HG02938 (cell line): ENCODE results near the gene MEIOSIN.
A peak's percentile ranks its signal among the peaks of the same experiment; 100 is the strongest.

Source experiments
- ATAC-seq: cut with Tn5 transposase; IDR thresholded peaks from one replicate; pipeline ENCODE4 v1.9.1; 2021; ENCODE audit warnings: mild to moderate bottlenecking, moderate library complexity; ENCODE audit not compliant: unreplicated experiment

Gene MEIOSIN

GRCh38 chr19:45764475-45764874, 31.2 kb downstream of the MEIOSIN start:
- ATAC-seq, result no peak

DNA sequence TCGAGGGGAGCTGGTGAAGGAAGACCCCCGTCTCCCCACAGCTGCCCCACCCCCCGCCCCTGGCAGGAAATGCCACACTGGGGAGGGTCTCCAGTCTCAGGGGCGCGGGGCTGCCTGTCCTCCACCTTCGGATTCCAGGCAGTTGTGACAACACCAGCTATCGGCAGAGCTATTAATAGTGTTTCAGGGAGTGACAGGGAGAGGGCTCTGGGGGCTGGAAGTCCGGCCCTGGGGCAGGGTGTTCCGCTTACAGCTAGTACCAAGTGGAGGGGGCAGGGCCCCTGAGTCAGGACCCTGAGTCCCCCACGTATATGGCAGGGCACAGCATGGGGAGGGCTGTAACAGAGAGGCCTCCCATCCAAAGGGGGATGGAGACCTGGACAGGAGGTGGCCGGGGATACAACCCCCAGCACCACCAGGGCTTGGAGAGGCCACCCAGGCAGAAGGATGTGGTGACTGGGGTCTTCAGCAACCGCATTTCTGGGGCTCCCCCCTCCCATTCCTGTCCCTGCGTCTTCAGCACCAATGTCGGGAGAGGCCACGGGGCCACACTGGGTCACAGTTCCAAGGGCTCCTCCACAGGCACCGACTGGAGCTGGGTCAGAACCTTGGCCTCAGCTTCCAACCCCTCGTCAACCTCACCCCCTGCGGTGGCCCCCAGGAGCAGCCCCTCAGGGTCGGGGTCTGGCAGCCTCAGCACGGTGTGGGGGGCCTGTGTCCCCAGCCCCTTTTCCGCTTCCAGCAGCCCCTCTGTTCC, 31.9 kb downstream of the MEIOSIN start:
- ATAC-seq, result no peak

DNA sequence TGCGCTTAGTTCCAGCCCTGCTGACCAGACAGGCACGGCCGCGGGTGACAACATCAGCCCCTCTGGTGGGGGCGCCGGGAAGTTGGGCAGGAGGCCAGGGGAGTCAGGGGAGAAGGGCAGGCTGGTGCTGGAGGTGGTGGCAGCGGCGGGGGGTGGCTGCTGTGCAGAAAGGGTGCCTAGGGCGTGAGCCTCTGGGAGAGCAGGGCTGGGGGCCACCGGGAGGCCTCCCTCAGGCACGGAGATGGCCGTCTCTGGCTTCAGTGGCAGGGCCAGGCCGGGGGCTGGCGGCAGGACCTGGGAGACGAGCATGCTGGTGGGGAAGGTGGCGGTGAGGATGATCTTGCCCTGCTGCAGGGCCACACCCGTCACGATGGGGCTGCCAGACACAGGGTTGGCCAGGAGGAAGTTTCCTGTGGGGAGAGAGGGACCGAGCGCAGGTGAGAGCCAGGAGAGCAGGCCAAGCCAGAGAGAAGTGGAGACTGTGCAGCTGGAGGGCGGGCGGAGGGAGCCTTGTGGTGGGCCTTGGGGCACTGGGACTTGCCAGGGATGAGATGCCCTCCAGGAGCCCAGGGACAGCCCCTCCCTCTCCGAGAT, 32.6 kb downstream of the MEIOSIN start:
- ATAC-seq, result no peak

DNA sequence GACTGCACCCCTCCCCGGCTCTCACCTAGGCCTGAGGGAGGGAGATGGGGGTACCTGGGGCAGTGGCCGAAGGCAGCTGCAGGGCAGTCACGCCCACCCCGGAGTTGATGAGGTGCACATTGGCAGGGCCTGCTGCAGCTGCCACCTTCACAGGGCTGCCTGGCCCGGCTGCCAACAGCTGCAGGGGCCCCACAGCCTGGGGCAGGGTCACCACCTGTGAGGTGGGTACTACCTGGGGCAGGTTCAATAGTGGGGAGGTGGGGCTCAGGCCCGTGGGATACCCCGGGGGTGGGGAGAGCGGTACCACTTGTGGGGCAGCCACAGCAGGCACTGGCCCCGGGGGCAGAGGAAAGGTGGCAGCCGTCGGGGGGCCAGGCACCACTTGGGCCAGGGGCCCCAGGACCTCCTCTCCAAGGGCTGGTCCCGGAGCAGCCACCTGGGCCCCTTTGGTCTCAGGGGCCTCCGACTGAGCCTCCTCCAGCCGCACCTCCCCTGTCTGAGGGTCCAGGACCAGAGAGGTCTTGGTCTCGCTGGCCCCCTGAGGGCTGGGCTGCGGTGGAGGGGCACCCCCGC, 33.1 kb downstream of the MEIOSIN start:
- no peak for ATAC-seq

DNA sequence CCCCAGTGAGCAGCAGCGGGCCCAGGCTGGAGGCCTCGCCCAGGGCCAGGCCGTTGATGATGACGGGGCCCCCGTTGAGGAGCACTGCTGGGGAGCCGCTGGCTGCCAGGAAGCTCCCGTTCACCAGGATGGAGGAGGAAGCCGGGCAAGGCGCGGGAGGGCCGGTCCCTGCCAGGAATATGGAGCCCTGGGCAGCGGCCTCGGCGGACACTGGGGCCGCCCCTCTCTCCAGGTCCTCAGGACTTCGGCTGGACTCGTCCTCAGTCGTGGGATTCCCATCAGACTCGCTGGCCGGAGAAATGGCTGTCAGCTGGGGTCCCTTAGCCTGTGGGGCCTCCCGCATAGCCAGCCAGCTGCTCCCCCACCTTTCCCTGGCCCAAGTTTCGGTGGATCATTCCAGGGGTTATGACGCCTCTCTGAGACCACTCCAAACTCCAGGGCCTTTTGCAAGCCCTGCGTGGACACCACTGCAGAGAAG, 33.7 kb downstream of the MEIOSIN start:
- no peak for ATAC-seq

DNA sequence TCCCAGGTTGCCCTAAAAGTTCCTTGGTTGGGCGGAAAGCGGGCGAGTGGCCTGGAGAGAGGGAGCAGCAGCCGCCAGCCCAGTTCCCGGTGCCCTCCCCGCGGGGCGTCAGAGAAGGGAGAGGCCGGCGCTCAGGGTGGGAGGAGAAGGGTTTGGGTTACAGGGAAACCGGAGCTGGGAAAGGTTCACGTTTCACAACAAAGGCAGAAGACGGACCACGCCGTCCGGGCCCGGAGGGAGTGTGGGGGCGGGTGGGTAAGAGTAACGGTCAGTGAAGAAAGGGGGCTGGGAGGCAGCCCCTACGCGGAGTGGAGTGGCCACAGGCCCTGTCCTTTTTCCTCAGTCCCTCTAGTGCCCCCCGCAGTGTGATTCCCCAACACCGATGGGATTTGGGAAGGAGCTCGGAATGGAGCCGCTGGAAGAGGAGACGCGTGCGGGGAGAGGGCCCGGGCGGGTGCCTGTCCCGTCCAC, 34.2 kb downstream of the MEIOSIN start:
- ATAC-seq, result no peak

DNA sequence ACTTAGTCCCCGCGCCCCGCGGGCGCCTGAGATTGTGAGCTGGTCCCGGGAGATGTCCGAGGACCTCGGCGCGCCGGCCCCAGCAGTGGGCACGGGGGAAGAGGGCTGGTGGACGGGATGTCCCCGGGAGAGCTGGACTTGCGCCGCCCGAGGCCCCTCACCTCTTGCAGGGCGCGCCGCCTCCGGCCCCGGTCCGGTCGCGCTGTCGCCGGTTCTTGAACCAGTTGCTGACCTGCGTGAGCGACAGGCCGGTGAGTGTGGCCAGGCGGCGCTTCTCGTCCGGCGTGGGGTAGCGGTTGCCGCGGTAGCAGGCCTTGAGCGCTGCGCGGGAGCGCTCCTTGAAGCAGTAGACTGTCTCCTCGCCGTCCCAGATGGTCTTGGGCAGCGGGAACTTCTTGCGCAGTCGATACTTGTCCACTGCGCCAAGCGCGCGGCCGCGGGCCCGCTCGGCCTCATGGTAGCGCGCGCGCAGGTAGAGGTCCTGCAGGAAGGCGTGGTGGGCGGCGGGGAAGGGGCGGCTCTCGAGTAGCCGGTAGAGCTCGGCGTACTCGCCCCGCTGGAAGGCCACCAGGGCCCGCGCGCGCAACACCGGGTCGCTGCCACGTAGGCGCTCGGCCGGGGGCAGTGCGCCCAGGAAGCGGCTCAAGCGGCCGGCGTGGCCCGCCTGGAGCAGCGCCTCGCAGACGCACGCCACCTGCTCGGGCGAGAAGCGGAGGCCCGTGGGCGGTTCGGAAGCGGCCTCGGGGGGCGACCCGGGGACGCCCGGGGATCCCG, 34.8 kb downstream of the MEIOSIN start:
- ATAC-seq, result no peak

DNA sequence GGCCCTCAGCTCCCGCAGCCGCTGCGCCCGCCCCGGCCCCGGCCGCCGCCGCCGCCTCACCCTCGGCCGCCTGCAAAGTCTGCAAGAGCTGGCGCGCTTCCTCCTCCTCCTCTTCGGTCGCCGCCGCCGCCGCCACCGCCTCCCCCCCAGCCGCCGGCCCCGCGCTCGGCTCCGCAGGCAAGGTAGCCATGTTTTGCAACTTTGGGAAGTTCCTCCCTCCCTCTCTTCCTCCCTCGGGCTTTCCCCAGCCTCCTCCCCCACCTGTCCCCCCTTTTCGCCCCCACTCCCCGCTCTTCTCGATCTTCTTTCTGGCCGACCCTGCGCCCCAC, 35.4 kb downstream of the MEIOSIN start:
- ATAC-seq, result no peak

GRCh38 chr19:45768984-45769782, 35.9 kb downstream of the MEIOSIN start, which contains the start of gene SIX5:
Gene SIX5 (minus strand): TSS chr19:45769252. CDS start chr19:45768844, 408 bp downstream.
- ATAC-seq, result peak; percentile 49

- no peak for ATAC-seq
These were observed 36.6 kb downstream of the MEIOSIN start for GRCh38 chr19:45769821-45770191.

DNA sequence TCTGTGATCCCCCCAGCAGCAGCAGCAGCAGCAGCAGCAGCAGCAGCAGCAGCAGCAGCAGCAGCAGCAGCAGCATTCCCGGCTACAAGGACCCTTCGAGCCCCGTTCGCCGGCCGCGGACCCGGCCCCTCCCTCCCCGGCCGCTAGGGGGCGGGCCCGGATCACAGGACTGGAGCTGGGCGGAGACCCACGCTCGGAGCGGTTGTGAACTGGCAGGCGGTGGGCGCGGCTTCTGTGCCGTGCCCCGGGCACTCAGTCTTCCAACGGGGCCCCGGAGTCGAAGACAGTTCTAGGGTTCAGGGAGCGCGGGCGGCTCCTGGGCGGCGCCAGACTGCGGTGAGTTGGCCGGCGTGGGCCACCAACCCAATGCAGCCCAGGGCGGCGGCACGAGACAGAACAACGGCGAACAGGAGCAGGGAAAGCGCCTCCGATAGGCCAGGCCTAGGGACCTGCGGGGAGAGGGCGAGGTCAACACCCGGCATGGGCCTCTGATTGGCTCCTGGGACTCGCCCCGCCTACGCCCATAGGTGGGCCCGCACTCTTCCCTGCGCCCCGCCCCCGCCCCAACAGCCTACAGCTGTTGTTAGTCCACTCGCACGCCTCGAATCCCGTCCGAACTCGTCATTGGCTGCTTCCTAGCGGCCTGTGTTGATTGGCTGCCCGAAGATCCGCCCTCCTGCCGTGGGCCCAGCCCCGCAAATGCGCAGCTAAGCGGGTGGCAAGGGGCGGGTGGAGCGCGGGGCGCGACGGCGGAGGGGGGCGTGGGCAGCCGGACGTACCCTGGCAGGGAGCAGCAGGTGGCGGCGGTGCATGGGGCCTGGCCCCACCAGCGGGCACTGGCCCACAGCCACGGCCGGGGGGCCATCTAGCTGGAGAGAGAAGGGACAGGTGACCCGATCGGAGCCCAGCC, 37.2 kb downstream of the MEIOSIN start:
- peak; percentile 43 for ATAC-seq

DNA sequence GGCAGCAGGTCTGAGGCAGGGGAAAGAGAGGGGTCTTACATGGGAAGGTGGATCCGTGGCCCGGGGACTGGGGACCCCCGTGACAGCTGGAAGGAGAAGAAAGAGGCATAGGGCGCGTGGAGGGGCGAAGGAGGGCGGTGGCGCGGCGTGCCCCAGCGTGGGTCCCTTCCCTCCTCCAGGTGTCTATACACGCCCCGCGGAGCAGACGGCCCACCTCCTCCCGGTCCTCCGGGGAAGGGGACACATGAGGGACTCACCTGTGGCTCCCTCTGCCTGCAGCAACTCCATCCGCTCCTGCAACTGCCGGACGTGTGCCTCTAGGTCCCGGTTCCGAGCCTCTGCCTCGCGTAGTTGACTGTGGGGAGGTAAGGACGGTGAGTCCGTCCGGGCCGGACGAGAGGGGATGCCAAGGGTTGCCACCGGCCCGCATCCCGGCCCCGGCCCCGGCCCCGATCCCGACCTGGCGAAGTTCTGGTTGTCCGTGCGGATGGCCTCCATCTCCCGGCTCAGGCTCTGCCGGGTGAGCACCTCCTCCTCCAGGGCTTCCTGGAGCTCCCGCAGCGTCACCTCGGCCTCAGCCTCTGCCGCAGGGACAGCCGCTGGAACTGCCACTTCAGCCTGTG, 38.2 kb downstream of the MEIOSIN start:
- no peak for ATAC-seq

GRCh38 chr19:45772130-45772840, 39.0 kb downstream of the MEIOSIN start:
- no peak for ATAC-seq

DNA sequence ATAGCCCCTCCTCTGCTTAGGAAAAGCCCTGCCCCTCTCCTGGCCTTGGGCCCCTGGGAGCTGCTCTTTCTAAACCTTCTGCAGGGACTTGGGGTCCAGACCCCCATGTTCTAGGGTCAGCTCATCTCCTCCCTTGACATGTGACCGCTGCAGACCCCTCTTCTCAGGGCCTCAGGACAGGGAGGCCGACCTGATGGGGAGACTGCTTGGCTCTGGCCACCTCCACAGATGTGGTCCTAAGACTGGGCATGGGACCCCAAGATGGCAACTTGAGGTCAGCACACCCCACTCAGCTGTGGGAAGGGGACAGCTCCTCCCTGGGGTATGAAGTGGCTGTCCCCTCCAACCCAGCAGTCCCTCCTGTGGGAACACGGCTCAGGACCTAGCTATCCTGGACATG, 39.7 kb downstream of the MEIOSIN start:
- no peak for ATAC-seq

GRCh38 chr19:45773384-45773783, 40.1 kb downstream of the MEIOSIN start:
- ATAC-seq, result no peak

- ATAC-seq, result no peak
These were observed 41.5 kb downstream of the MEIOSIN start for GRCh38 chr19:45774765-45775164.

DNA sequence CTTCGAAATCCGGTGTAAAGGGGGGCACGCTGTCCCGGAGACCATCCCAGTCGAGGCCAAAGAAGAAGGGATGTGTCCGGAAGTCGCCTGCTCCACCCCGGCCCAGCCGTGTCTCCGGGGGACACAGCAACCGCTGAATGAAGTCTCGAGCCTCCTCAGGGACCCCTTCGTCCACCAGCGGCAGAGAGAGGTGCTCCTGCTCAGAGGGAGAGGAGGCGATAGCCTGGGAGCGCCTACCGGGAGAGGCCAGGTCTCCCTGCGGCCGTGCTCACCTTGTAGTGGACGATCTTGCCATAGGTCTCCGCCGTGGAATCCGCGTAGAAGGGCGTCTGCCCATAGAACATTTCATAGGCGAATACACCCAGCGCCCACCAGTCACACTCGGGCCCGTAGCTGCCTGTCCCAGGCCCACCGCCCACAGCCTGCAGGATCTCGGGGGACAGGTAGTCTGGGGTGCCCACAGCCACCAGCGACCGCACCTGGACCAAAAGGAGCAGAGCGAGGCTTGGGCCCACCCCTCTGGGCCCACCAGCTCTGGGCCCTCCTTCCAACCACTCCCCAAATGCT, 44.2 kb downstream of the MEIOSIN start:
- no peak for ATAC-seq

- no peak for ATAC-seq
These were observed 44.9 kb downstream of the MEIOSIN start for GRCh38 chr19:45778010-45778661.
